T-helper 2 cell treated with Interferon-gamma antibody and Interleukin-4, amounts not matched to agents 5 μg/mL and 100 μg/mL, for 36 hours (primary cell): ENCODE measurements around the gene ARHGAP10.
A peak's percentile ranks its signal among the peaks of the same experiment; 100 is the strongest.

Experiments used
- DNase-seq: peaks from one replicate; pipeline ENCODE4 v3.0.0; 2021; ENCODE audit warnings: low spot score
- H3K27ac Mint-ChIP-seq: one replicate; pipeline ENCODE4 v1.8.0; 2021; ENCODE audit warnings: mild to moderate bottlenecking, mixed read lengths
- H3K27me3 Mint-ChIP-seq: one replicate; pipeline ENCODE4 v1.8.0; 2021; ENCODE audit warnings: low read depth, mixed read lengths
- H3K36me3 Mint-ChIP-seq: one replicate; pipeline ENCODE4 v1.8.0; 2021; ENCODE audit warnings: low read depth, mixed read lengths
- H3K4me1 Mint-ChIP-seq: one replicate; pipeline ENCODE4 v1.8.0; 2021; ENCODE audit warnings: low read depth, mixed read lengths
- H3K4me3 Mint-ChIP-seq: one replicate; pipeline ENCODE4 v1.8.0; 2022; ENCODE audit warnings: mild to moderate bottlenecking, moderate library complexity, mixed read lengths
- H3K9me3 Mint-ChIP-seq: one replicate; pipeline ENCODE4 v1.8.0; 2021; ENCODE audit warnings: mixed read lengths

ARHGAP10 gene

DNA sequence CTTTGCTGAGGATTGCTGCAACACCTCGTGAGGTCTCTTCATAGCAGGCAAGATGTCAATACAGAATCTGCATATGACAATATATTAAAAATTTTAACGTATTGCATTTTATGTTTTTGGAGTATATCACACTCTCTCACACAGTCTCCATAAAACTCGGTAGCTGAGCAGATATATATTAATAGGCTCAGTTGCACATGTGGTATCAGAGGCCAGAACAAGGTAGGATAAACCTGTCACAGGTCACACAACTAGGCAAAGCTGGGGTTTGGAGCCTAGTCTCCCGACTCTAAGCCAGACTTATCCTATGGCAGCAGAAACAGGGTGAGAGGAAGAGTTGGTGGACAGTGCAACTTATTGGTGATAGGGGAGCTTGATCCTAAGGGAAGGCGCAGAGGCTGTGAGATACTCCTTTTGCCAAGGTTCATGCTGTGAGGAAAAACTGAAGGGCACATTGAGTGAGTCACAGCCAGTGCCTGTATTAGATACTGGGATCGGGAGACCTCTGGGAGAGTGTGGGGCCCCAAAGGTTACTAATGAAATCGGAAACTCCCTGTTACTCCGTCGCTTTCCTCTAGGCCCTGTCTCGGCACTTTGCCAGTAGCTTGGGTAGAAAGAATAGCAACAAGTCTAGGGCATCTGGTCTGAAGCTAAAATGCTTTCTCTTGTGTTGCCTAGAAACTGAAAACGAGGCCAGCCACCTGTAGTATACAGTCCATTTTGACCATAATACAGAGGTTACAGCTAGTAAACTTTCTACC lies 195.7 kb downstream of the ARHGAP10 start:
- DNase-seq = no peak
- Mint-ChIP-seq H3K4me1 (no peaks in the 10 kb centered on the region), H3K27ac (no peak overlapping the region), H3K36me3 (peaks cover 14% of the 10 kb centered on the region), H3K9me3 (no peaks in the 10 kb centered on the region), H3K4me3 (no peak overlapping the region), H3K27me3 (no peaks in the 10 kb centered on the region)

DNA sequence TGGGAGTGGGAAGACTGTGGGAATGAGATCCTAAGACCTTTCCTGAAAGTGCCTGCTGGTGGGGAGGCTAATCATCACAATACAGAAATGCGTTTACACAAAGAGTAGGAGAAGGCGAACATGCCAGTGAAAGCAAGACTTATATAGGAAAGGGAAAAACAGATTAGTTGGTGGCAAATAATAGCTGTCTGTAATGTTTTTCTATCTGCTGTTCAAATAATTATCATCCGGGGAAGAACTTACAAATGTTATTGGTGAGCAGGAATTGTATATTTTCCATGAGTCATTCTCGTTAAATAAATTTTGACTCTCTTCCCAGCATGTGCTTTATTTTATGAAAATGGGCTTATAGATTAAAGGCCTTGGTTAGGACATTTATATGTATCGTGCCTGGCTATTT lies 196.5 kb downstream of the ARHGAP10 start:
- H3K36me3 Mint-ChIP-seq = peaks cover 15% of the 10 kb centered on the region
- no peak for DNase-seq
- no peak overlapping the region for H3K27ac Mint-ChIP-seq
- no peaks in the 10 kb centered on the region for H3K27me3 Mint-ChIP-seq
- H3K4me3 Mint-ChIP-seq = no peak overlapping the region
- no peaks in the 10 kb centered on the region for H3K4me1 Mint-ChIP-seq
- no peaks in the 10 kb centered on the region for H3K9me3 Mint-ChIP-seq

DNA sequence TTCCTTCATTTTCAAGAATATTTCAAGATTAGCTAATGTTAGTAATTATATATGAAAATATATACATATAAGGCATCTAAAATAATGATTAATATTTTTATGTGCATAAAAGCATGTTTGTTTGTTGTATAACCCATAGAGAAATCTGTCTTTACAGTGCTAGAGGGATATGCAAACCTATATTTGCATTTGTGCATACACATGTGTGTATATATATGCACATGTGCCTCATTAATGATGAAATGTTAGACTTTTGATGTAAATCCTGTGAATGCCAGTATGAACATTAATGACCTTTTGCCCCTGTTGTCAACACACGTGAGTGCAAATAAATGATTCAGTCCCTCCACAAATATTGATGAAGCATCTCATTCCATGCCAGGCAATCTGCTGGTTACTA lies 197.9 kb downstream of the ARHGAP10 start:
- no peak overlapping the region for H3K27ac Mint-ChIP-seq
- H3K9me3 Mint-ChIP-seq = no peaks in the 10 kb centered on the region
- no peaks in the 10 kb centered on the region for H3K27me3 Mint-ChIP-seq
- H3K36me3 Mint-ChIP-seq = peaks cover 15% of the 10 kb centered on the region
- no peaks in the 10 kb centered on the region for H3K4me1 Mint-ChIP-seq
- no peak for DNase-seq
- no peak overlapping the region for H3K4me3 Mint-ChIP-seq

- DNase-seq = no peak
- H3K27ac Mint-ChIP-seq = no peak overlapping the region
Measured at GRCh38 chr4:147933316-147933715, 201.4 kb downstream of the ARHGAP10 start.

DNA sequence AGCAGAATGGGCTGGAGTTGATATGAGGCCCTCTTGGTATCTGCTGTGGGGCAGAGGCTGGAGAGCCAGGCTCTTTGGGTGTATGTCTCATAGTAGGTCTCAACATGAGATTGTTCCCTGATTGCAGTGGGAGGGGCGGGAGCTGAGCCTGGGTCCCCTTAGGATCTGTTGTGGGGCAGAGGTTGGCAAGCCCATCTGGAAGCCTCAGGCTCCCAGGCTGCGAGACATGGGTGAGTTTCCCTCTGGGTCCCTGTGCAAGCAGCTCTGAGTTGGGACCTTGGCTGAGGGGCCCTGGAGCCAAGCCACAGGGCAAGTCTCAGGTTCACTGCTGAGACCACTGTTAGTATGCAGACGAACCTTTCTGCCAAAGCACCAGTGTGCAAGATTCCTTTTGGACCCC lies 201.9 kb downstream of the ARHGAP10 start:
- DNase-seq = no peak
- Mint-ChIP-seq H3K27me3 (no peaks in the 10 kb centered on the region), H3K4me1 (no peaks in the 10 kb centered on the region), H3K4me3 (no peak overlapping the region), H3K36me3 (peaks cover 18% of the 10 kb centered on the region), H3K27ac (no peak overlapping the region), H3K9me3 (no peaks in the 10 kb centered on the region)

More at GRCh38 chr4:147933316-147933715, 201.4 kb downstream of the ARHGAP10 start:
- Mint-ChIP-seq H3K4me1 (no peaks in the 10 kb centered on the region), H3K36me3 (peaks cover 18% of the 10 kb centered on the region), H3K9me3 (no peaks in the 10 kb centered on the region), H3K27me3 (no peaks in the 10 kb centered on the region), H3K4me3 (no peak overlapping the region)

DNA sequence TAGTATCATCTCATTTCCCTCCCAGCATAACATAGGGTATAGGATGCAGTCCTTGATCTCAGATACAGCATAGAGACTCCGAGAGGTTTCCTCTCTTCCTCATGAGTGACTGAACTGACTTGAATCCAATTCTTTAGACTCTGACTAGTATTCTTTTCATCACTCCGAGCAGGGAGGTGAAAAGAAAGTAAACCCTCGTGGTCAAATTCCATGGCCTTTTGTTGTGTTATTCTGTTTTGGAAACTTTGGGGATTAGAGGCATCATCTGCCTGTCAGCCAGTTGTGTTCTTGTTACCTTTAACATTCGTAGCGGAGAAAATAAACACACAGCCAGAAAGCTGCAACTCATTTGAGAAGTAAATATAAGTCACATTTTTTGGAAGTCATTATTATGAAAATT lies 206.6 kb downstream of the ARHGAP10 start:
- H3K4me1 Mint-ChIP-seq = peaks cover 12% of the 10 kb centered on the region
- no peak overlapping the region for H3K27ac Mint-ChIP-seq
- peaks cover 12% of the 10 kb centered on the region for H3K36me3 Mint-ChIP-seq
- DNase-seq = no peak
- H3K27me3 Mint-ChIP-seq = peaks cover 2% of the 10 kb centered on the region
- no peak overlapping the region for H3K4me3 Mint-ChIP-seq
- H3K9me3 Mint-ChIP-seq = no peaks in the 10 kb centered on the region

DNA sequence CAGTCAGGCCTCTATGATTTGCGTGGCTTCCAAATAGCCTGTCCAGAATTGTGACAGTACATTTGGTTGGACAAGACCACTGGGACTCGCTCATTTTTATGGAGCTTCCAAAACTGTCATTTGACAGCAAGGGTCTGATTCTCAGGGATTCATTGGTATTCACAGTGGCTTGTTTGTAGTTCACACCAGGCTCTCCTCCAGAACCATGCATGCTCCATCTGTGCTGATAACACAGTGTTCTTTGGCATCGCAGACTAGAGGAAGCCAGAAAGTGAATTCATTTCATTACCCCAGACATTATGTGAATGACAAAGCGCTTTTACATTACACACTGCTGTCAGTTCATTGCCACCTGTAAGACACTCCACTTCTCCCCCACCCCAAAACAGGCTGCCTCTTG lies 208.3 kb downstream of the ARHGAP10 start:
- no peak for DNase-seq
- Mint-ChIP-seq H3K36me3 (peaks cover 16% of the 10 kb centered on the region), H3K27ac (no peak overlapping the region), H3K4me3 (no peak overlapping the region), H3K9me3 (no peaks in the 10 kb centered on the region), H3K27me3 (peaks cover 2% of the 10 kb centered on the region), H3K4me1 (peaks cover 27% of the 10 kb centered on the region)

GRCh38 chr4:147941373-147941772 lies 209.5 kb downstream of the ARHGAP10 start:
- Mint-ChIP-seq H3K27ac (no peak overlapping the region), H3K27me3 (peaks cover 2% of the 10 kb centered on the region), H3K36me3 (peaks cover 15% of the 10 kb centered on the region), H3K9me3 (no peaks in the 10 kb centered on the region), H3K4me1 (peaks cover 27% of the 10 kb centered on the region), H3K4me3 (no peak overlapping the region)
- no peak for DNase-seq

DNA sequence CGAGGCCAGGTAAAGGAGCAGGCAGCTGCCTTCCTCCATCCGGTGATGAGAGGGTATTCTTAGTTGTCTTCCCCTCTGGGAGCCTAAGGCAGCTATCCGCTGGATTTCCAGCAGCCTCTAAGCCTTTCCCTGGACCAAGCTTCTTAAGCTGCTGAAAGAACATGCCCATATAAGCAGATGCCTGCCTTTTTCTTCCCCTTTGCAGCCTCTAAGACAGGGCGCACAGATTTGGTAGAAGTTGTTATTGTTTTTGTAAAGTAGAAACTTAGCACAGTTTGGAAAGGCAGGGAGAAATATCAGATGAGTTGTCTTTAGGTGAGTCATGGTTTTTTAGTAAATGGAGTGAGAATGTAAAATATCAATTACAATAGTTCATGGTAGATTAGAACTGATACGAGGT lies 210.8 kb downstream of the ARHGAP10 start:
- H3K27ac Mint-ChIP-seq = peak overlapping the region; percentile 1

DNA sequence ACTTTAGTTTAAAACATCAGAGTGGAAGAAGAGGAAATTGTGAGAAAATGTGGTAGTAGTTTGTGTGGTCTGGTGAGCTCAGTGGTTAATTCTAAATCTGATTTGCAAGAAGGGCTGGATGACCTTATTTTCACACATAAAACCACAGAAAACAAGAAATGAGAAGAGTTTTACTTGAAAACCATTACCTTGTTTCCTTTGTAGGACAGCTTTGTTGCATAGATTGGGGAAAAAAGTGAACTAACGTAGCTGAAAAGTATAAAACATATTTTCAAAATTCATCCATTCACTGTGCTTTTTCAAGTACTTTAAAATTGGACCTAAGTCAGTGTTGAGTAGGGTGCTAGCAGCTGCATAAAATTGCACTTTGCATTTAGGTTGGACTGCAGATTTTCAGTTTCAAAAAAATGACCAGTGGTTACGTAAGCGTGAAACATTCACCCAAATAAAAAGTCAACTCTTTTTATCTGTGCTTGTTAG lies 211.3 kb downstream of the ARHGAP10 start:
- Mint-ChIP-seq H3K27me3 (peaks cover 2% of the 10 kb centered on the region), H3K9me3 (no peaks in the 10 kb centered on the region), H3K4me1 (peaks cover 27% of the 10 kb centered on the region), H3K36me3 (peaks cover 29% of the 10 kb centered on the region), H3K27ac (peak overlapping the region; percentile 1), H3K4me3 (peak overlapping the region; percentile 32)
- peak; percentile 21 for DNase-seq

More for the DNA sequence above, 210.8 kb downstream of the ARHGAP10 start:
- peaks cover 27% of the 10 kb centered on the region for H3K4me1 Mint-ChIP-seq
- no peaks in the 10 kb centered on the region for H3K9me3 Mint-ChIP-seq
- peak overlapping the region; percentile 32 for H3K4me3 Mint-ChIP-seq
- DNase-seq = no peak
- H3K36me3 Mint-ChIP-seq = peaks cover 26% of the 10 kb centered on the region
- peaks cover 2% of the 10 kb centered on the region for H3K27me3 Mint-ChIP-seq

DNA sequence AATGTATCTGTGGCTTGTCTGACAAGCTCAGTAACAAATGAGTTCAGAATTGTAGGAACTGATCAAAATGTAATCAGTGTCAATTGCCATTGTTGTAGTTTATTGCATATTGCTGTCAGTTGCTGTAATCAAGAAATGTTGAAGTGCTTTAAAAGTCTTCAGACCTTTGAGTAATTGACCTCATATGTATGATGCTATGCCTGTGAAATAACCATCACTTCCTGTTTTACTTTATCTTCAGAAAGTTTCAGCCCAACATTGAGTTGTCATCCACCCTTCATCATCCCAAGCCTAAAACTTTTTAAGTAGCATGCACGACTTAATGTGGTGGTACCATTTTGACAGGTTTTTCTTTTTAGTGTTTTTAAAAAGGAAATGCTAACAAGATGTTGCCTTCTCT lies 212.4 kb downstream of the ARHGAP10 start:
- H3K27me3 Mint-ChIP-seq = peaks cover 2% of the 10 kb centered on the region
- peaks cover 27% of the 10 kb centered on the region for H3K4me1 Mint-ChIP-seq
- no peak overlapping the region for H3K4me3 Mint-ChIP-seq
- H3K27ac Mint-ChIP-seq = no peak overlapping the region
- H3K36me3 Mint-ChIP-seq = peaks cover 29% of the 10 kb centered on the region
- DNase-seq = no peak
- H3K9me3 Mint-ChIP-seq = no peaks in the 10 kb centered on the region

DNA sequence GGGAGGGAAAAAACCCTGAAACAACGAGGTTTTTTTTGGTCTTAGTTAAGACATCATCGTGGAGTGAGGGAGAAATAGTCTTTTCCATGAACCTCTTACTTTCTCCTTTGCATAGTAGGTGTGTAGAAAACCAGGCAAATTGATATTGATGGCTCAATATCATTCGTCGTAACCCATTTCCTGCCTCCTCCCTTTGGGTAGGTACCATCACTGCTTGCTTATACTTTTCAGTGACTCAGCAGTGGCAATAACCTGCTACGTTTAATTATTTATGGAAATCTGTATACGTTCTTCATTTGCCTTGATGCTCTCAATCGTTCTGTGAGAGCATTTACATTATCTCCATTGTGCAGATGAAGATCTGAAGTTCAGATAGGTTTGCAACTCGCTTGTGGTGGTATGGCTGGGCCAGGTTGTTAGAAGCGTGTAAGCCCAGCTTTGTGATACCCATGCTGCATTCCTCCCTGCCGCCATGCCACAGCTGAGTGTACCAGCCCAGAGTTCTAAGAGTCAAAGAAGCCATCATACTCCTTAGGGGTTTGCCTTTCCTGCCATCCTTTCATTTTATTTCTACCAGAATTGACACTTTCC lies 212.9 kb downstream of the ARHGAP10 start:
- H3K36me3 Mint-ChIP-seq = peaks cover 31% of the 10 kb centered on the region
- H3K4me3 Mint-ChIP-seq = no peak overlapping the region
- no peak overlapping the region for H3K27ac Mint-ChIP-seq
- peaks cover 27% of the 10 kb centered on the region for H3K4me1 Mint-ChIP-seq
- H3K27me3 Mint-ChIP-seq = peaks cover 2% of the 10 kb centered on the region
- DNase-seq = no peak
- H3K9me3 Mint-ChIP-seq = no peaks in the 10 kb centered on the region

GRCh38 chr4:147948336-147948735 lies 216.4 kb downstream of the ARHGAP10 start:
- H3K36me3 Mint-ChIP-seq = peaks cover 33% of the 10 kb centered on the region
- no peak overlapping the region for H3K27ac Mint-ChIP-seq
- H3K4me3 Mint-ChIP-seq = no peak overlapping the region
- no peaks in the 10 kb centered on the region for H3K27me3 Mint-ChIP-seq
- DNase-seq = no peak
- H3K4me1 Mint-ChIP-seq = peaks cover 17% of the 10 kb centered on the region
- no peaks in the 10 kb centered on the region for H3K9me3 Mint-ChIP-seq

- Mint-ChIP-seq H3K36me3 (peaks cover 33% of the 10 kb centered on the region), H3K27me3 (no peaks in the 10 kb centered on the region)
Measured at GRCh38 chr4:147950261-147950660, 218.4 kb downstream of the ARHGAP10 start.

More at GRCh38 chr4:147950261-147950660, 218.4 kb downstream of the ARHGAP10 start:
- Mint-ChIP-seq H3K9me3 (no peaks in the 10 kb centered on the region), H3K27ac (no peak overlapping the region), H3K4me3 (no peak overlapping the region), H3K4me1 (no peaks in the 10 kb centered on the region)
- DNase-seq = no peak
